ENCODE data around the gene TIMM50. TPM values are rescaled to one million over a fixed set of nuclear protein-coding genes. Genes with fewer than 3 reads are reported as not detected.
A peak's percentile ranks its signal among the peaks of the same experiment; 100 is the strongest.

The TIMM50 gene
- total and polyA plus RNA-seq, 2 of the 13 experiments (the other 11 are each of a cell fraction or from before 2014, with no cell fraction given), result 91.1 to 92.5 TPM

- no peak for TF ChIP-seq FOXP4 (CRISPR knock-in tag; IDR thresholded peaks at IDR 0.05)
- peak; percentile 93 for TF ChIP-seq CREM (IDR thresholded peaks at IDR 0.05)
- no peak for TF ChIP-seq CREM (CRISPR knock-in tag; IDR thresholded peaks at IDR 0.05)
- TF ChIP-seq ZNF556 (CRISPR knock-in tag; IDR thresholded peaks at IDR 0.05; ENCODE audit: borderline replicate concordance), result peak; percentile 63; the same call in 1 of the 2 replicates
- TF ChIP-seq IKZF5 (CRISPR knock-in tag; IDR thresholded peaks at IDR 0.05), result peak; percentile 75; the same call in 1 of the 2 replicates
- TF ChIP-seq ZBTB38 (CRISPR knock-in tag; IDR thresholded peaks at IDR 0.05), result peak; percentile 78
- TF ChIP-seq MAFK (conservative IDR thresholded peaks at IDR 0.05 in 1 of 2, IDR thresholded peaks at IDR 0.05 in 1 of 2; ENCODE audit: low read length in 2 of 2), result 0 out of 4 replicates have a peak, but pooled peaks of 1 of the 2 experiments have one; percentile 17
- TF ChIP-seq SRF (IDR thresholded peaks at IDR 0.05; ENCODE audit: low read depth, low read length), result no peak
- TF ChIP-seq, protein P1, sequence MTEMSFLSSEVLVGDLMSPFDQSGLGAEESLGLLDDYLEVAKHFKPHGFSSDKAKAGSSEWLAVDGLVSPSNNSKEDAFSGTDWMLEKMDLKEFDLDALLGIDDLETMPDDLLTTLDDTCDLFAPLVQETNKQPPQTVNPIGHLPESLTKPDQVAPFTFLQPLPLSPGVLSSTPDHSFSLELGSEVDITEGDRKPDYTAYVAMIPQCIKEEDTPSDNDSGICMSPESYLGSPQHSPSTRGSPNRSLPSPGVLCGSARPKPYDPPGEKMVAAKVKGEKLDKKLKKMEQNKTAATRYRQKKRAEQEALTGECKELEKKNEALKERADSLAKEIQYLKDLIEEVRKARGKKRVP (CRISPR knock-in tag; IDR thresholded peaks at IDR 0.05), result peak in 1 of 2 experiments; percentile 59; a peak in 1 of 4 replicates
- peak; percentile 51; the same call in 1 of the 2 replicates for TF ChIP-seq ZBTB33 (CRISPR knock-in tag; IDR thresholded peaks at IDR 0.05)
- TF ChIP-seq, protein P2, sequence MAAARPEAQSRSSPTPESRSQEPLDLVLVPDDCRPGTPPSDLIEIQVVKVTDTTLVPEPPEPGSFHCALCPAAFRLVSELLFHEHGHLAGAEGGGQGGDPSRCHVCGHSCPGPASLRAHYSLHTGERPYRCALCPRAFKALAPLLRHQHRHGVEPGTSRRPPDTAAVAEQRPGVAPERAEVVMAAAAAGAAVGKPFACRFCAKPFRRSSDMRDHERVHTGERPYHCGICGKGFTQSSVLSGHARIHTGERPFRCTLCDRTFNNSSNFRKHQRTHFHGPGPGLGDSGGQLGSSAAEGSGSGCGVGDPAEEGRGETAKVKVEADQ (CRISPR knock-in tag; IDR thresholded peaks at IDR 0.05; ENCODE audit: borderline replicate concordance), result peak; percentile 98
- TF ChIP-seq SIX1 (CRISPR knock-in tag; IDR thresholded peaks at IDR 0.05; ENCODE audit: borderline replicate concordance), result peak; percentile 38; the same call in 1 of the 2 replicates
- TF ChIP-seq ZNF136 (CRISPR knock-in tag; IDR thresholded peaks at IDR 0.05; ENCODE audit: low read depth), result peak; percentile 64; the same call in 1 of the 2 replicates
- peak; percentile 86; the same call in 1 of the 2 replicates for TF ChIP-seq ZNF546 (CRISPR knock-in tag; conservative IDR thresholded peaks at IDR 0.05)
- TF ChIP-seq FOXO4 (CRISPR knock-in tag; conservative IDR thresholded peaks at IDR 0.05), result no peak
- TF ChIP-seq MYNN (CRISPR knock-in tag; IDR thresholded peaks at IDR 0.05; ENCODE audit: low read depth), result 0 out of 2 replicates have a peak, but pooled peaks have one; percentile 57
- TF ChIP-seq BORCS8-MEF2B (CRISPR knock-in tag; IDR thresholded peaks at IDR 0.05), result peak; percentile 70
These were observed 35.2 kb upstream of the TIMM50 start, which contains the start of gene SUPT5H (continued) for GRCh38 chr19:39445196-39446111.

All from HepG2 (cell line).